ENCODE results near the gene RASEF. TPM values are rescaled to one million over a fixed set of nuclear protein-coding genes. Genes with fewer than 3 reads are reported as not detected.

The RASEF gene
- total RNA-seq, 4 donors from 2014 or later = 0.40 to 9.9 (median 0.81) TPM

DNA sequence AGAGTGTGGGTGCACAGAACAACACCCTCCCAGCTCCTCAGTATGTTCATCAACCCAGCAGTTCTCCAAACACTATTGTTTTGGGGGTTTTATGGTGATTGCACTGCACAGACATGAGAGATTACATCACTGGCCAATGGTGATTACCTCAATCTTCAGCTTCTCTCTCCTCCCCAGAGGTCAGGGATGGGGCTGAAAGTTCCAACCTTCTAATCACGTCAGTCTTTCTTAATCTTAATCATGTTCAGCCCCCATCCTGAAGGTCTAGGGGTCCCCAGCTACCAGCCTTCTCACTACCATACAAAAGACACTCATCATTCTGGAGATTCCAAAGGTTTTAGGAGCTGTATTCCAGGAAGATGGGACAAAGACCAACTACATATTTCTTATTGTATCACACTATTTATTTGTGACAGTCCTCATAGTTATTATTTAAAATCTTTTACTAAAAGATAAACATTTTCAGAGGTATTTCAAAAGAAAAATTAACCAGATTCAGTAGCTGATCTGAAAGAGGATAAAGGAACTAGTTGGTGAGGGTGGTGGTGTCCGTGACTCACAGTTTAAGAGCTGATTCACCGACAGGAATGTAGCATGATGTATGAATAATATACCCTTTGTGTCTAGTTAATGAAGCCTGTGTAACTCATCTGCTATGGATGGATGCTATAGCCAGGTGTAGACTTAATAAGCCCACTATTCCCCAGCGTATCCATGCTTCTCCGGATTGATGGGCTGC is 35.6 kb downstream of the RASEF start:
- no peak for DNase-seq
- TF ChIP-seq, protein P1, sequence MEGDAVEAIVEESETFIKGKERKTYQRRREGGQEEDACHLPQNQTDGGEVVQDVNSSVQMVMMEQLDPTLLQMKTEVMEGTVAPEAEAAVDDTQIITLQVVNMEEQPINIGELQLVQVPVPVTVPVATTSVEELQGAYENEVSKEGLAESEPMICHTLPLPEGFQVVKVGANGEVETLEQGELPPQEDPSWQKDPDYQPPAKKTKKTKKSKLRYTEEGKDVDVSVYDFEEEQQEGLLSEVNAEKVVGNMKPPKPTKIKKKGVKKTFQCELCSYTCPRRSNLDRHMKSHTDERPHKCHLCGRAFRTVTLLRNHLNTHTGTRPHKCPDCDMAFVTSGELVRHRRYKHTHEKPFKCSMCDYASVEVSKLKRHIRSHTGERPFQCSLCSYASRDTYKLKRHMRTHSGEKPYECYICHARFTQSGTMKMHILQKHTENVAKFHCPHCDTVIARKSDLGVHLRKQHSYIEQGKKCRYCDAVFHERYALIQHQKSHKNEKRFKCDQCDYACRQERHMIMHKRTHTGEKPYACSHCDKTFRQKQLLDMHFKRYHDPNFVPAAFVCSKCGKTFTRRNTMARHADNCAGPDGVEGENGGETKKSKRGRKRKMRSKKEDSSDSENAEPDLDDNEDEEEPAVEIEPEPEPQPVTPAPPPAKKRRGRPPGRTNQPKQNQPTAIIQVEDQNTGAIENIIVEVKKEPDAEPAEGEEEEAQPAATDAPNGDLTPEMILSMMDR (IDR thresholded peaks at IDR 0.05) = no peak
- TF ChIP-seq POLR2A (IDR thresholded peaks at IDR 0.05) = no peak
- H3K36me3 ChIP-seq = no peaks in the 10 kb centered on the region
- no peaks in the 10 kb centered on the region for H3K27me3 ChIP-seq
- H3K27ac ChIP-seq = no peak overlapping the region
- H3K4me3 ChIP-seq = no peak overlapping the region
- intact Hi-C loops (cut with DNase I; ENCODE audit: low total_unique reads) = no loop called here
- H3K4me1 ChIP-seq = no peaks in the 10 kb centered on the region
- H3K9me3 ChIP-seq = no peaks in the 10 kb centered on the region

DNA sequence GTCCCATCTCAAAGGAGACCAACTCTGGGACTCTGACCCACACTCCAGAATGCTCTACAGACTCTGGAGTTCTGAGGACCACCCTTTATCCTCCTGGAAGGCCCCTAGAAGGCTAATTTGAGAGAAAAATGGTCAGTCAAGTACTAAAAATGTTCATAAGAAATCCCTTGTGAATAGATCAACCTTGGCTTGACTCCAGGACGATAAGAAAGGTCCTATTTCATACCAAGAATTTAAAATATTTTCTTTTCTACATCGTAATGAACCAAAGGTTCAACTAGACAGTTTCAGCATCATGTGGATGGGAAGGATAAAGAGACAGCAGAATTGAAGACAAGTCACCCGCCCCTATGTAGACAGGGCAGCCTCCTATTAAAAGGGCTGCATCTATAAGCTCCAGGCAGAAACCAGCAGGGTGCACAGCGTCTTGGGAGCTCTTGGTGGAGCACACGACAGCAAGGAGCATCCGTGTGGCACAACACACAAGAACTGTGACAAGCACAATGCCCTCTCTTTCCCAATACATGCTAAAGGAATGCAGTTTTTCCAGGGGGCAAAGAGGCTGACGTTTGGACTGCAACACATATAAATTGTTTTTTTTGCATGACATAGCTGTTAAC is 38.3 kb downstream of the RASEF start:
- intact Hi-C loops (cut with DNase I; ENCODE audit: low total_unique reads) = no loop called here
- no peak for DNase-seq

DNA sequence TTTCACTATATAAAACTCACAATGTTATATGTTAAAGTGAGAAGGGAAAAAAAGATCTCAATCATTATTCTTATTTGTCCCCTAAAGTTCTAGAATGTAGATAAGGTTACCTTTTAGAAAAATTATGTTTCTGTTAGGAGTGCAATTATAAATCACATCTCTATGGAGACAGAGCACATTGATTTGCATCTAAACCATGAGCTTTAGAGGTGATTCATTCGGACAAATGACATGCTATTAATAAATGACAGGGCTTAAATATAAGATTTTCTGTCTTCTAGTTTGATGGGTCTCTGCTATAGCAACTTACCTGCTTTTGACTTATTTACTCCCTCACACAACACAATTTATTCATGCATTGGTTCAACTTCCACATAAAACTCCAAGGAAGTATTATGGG is 39.8 kb downstream of the RASEF start:
- no peaks in the 10 kb centered on the region for H3K27me3 ChIP-seq
- TF ChIP-seq, protein P1 (IDR thresholded peaks at IDR 0.05) = no peak
- no peak for TF ChIP-seq POLR2A (IDR thresholded peaks at IDR 0.05)
- no peaks in the 10 kb centered on the region for H3K4me1 ChIP-seq
- H3K27ac ChIP-seq = no peak overlapping the region
- H3K9me3 ChIP-seq = no peaks in the 10 kb centered on the region
- no peak overlapping the region for H3K4me3 ChIP-seq
- intact Hi-C loops (cut with DNase I; ENCODE audit: low total_unique reads) = no loop called here
- no peak for DNase-seq
- no peaks in the 10 kb centered on the region for H3K36me3 ChIP-seq

More for the DNA sequence above, 38.3 kb downstream of the RASEF start:
- TF ChIP-seq, protein P1 (IDR thresholded peaks at IDR 0.05) = no peak
- TF ChIP-seq POLR2A (IDR thresholded peaks at IDR 0.05) = no peak
- Histone ChIP-seq H3K4me3 (no peak overlapping the region), H3K27ac (no peak overlapping the region), H3K4me1 (no peaks in the 10 kb centered on the region), H3K9me3 (no peaks in the 10 kb centered on the region), H3K36me3 (no peaks in the 10 kb centered on the region), H3K27me3 (no peaks in the 10 kb centered on the region)

DNA sequence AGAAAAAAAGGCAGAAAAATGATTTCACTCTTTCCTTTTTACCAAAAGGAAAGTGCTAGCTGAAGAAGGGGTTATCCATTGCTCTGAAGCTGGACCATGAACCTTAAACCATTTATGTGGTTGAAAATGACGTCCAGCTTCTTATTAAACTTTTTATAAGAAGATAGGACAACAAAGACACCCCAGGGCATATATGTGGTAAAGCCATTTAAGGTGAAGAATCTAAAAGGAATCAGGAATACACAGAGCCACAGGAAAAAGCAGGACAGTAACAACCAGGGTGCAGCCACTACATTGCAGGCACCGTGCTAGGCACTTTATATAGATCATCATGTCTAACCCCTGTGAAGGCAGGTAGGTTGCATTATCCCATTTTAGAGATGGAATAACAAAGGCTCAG is 42.1 kb downstream of the RASEF start:
- intact Hi-C loops (cut with DNase I; ENCODE audit: low total_unique reads) = no loop called here
- TF ChIP-seq POLR2A (IDR thresholded peaks at IDR 0.05) = no peak
- TF ChIP-seq, protein P1 (IDR thresholded peaks at IDR 0.05) = no peak

GRCh38 chr9:83020327-83020726 is 42.6 kb downstream of the RASEF start:
- no peaks in the 10 kb centered on the region for H3K9me3 ChIP-seq
- H3K4me3 ChIP-seq = no peak overlapping the region
- H3K27me3 ChIP-seq = no peaks in the 10 kb centered on the region
- no peaks in the 10 kb centered on the region for H3K36me3 ChIP-seq
- H3K27ac ChIP-seq = no peak overlapping the region
- no peak for DNase-seq
- TF ChIP-seq, protein P1 (IDR thresholded peaks at IDR 0.05) = no peak
- TF ChIP-seq POLR2A (IDR thresholded peaks at IDR 0.05) = no peak
- H3K4me1 ChIP-seq = no peaks in the 10 kb centered on the region
- intact Hi-C loops (cut with DNase I; ENCODE audit: low total_unique reads) = no loop called here

More for the DNA sequence above, 42.1 kb downstream of the RASEF start:
- H3K4me3 ChIP-seq = no peak overlapping the region
- H3K4me1 ChIP-seq = no peaks in the 10 kb centered on the region
- H3K36me3 ChIP-seq = no peaks in the 10 kb centered on the region
- no peak for DNase-seq
- no peak overlapping the region for H3K27ac ChIP-seq
- no peaks in the 10 kb centered on the region for H3K27me3 ChIP-seq
- no peaks in the 10 kb centered on the region for H3K9me3 ChIP-seq

Measured in uterus (tissue), 4 donors.